B cell (primary cell): ENCODE data around the gene LYG2. TPM values are rescaled to one million over a fixed set of nuclear protein-coding genes. Genes with fewer than 3 reads are reported as not detected.
"Not testable (repeated sequence)": the region's sequence is repeated elsewhere in the genome, so short reads cannot be mapped to it uniquely, and the experiment has no call there.

ENCODE experiments used
- ATAC-seq: fragments of 200-7000 bp; cut with Tn5 transposase; one replicate; pipeline ENCODE4 v1.10.0; 2021; ENCODE audit warnings: low read depth, mild to moderate bottlenecking, moderate number of reproducible peaks, moderate library complexity
- CTCF ChIA-PET: fragments of 350-600 bp; sonication (Branson Sonifier 250); formaldehyde crosslinking; loops from one replicate; lab custom pipeline; 2021; ENCODE audit warnings: antibody characterized with exemption, inconsistent platforms; lab: Charles Lee
- POLR2A ChIA-PET: fragments of 350-600 bp; sonication (Branson Sonifier 250); formaldehyde crosslinking; loops from one replicate; lab custom pipeline; 2021; ENCODE audit warnings: antibody characterized with exemption; lab: Charles Lee
- DNase-seq: peaks from one replicate; pipeline ENCODE4 v3.0.0; 2013
- H2AFZ ChIP-seq: 2 replicates; pipeline ENCODE4 v1.6.1; 2012; ENCODE audit warnings: mild to moderate bottlenecking, low read depth, low read length; ENCODE audit not compliant: insufficient read depth, poor library complexity, severe bottlenecking
- H3K27ac ChIP-seq, 2 donors: 1 replicate in 1 of 2; 2 replicates in 1 of 2; pipeline ENCODE4 v1.5.1; 2012 to 2013; ENCODE audit warnings: low read length in 2 of 2, mild to moderate bottlenecking in 2 of 2, moderate library complexity in 1 of 2
- H3K27me3 ChIP-seq, 4 experiments: fragments of 200-600 bp in 1 of 4; sonication (generic) in 1 of 4; replicated peaks in 1 of 4; 1 replicate in 2 of 4; 2 replicates in 2 of 4; pipeline versions ENCODE4 v1.6.1 to v1.7.0; 2013 to 2016; ENCODE audit warnings: low read length in 3 of 4, mild to moderate bottlenecking in 2 of 4, mixed read lengths in 1 of 4, moderate library complexity in 1 of 4; ENCODE audit not compliant: insufficient read depth in 4 of 4, control insufficient read depth in 3 of 4; ENCODE audit errors: control extremely low read depth in 1 of 4
- H3K36me3 ChIP-seq, 2 experiments: replicated peaks in 1 of 2; 1 replicate in 1 of 2; 2 replicates in 1 of 2; pipeline versions ENCODE4 v1.6.1 to v1.7.1; 2013; ENCODE audit warnings: low read length in 1 of 2; ENCODE audit not compliant: insufficient read depth in 2 of 2, control insufficient read depth in 1 of 2; ENCODE audit errors: control extremely low read depth in 1 of 2, extremely low read depth in 1 of 2
- H3K4me1 ChIP-seq, 2 donors: fragments of 200-600 bp in 1 of 2; sonication (generic) in 1 of 2; 1 replicate in 1 of 2; 2 replicates in 1 of 2; pipeline versions ENCODE4 v1.5.1 to v1.6.1; 2013 to 2017; ENCODE audit warnings: low read length in 2 of 2; ENCODE audit not compliant: control insufficient read depth in 2 of 2, insufficient read depth in 2 of 2
- H3K4me2 ChIP-seq: replicated peaks from 2 replicates; pipeline ENCODE3; 2012; ENCODE audit warnings: mild to moderate bottlenecking, low read depth, low read length; ENCODE audit not compliant: poor library complexity, severe bottlenecking
- H3K4me3 ChIP-seq, 5 experiments: fragments of 200-600 bp in 1 of 5; sonication (generic) in 1 of 5; 1 replicate in 3 of 5; 2 replicates in 2 of 5; pipeline versions ENCODE4 v1.5.1 to v1.7.0; 2011 to 2016; ENCODE audit warnings: low read length in 4 of 5, mild to moderate bottlenecking in 4 of 5, low read depth in 2 of 5, control low read depth in 1 of 5, moderate library complexity in 1 of 5; ENCODE audit not compliant: insufficient read depth in 1 of 5; ENCODE audit errors: control extremely low read depth in 1 of 5, extremely low read depth in 1 of 5
- H3K79me2 ChIP-seq: fragments of 200-600 bp; sonication (generic); one replicate; pipeline ENCODE4 v1.6.0; 2016; ENCODE audit warnings: low read length; ENCODE audit not compliant: control insufficient read depth, insufficient read depth
- H3K9ac ChIP-seq: fragments of 200-600 bp; sonication (generic); 2 replicates; pipeline ENCODE4 v1.6.1; 2017; ENCODE audit warnings: mild to moderate bottlenecking, low read length, moderate library complexity
- H3K9me3 ChIP-seq, 3 donors: one replicate each; pipeline versions ENCODE4 v1.6.1 to v1.7.1; 2013; ENCODE audit warnings: low read length in 2 of 3; ENCODE audit not compliant: control insufficient read depth in 2 of 3, insufficient read depth in 1 of 3; ENCODE audit errors: control extremely low read depth in 1 of 3
- H4K20me1 ChIP-seq: 2 replicates; pipeline ENCODE4 v1.6.0; 2012; ENCODE audit warnings: mild to moderate bottlenecking, low read length; ENCODE audit not compliant: insufficient read depth, control insufficient read depth, poor library complexity, severe bottlenecking
- H3K27ac Mint-ChIP-seq: one replicate; pipeline ENCODE4 v1.8.0; 2021; ENCODE audit warnings: mixed read lengths
- H3K27me3 Mint-ChIP-seq: one replicate; pipeline ENCODE4 v1.8.0; 2021; ENCODE audit warnings: mixed read lengths
- H3K4me1 Mint-ChIP-seq: one replicate; pipeline ENCODE4 v1.8.0; 2021; ENCODE audit warnings: mixed read lengths
- H3K4me3 Mint-ChIP-seq: one replicate; pipeline ENCODE4 v1.8.0; 2021; ENCODE audit warnings: mixed read lengths
- H3K9me3 Mint-ChIP-seq: one replicate; pipeline ENCODE4 v1.8.0; 2022; ENCODE audit warnings: mixed read lengths; ENCODE audit not compliant: insufficient read depth
- EZH2 ChIP-seq: IDR thresholded peaks from 2 replicates; pipeline ENCODE4 v1.6.1; 2012; ENCODE audit warnings: borderline replicate concordance, low read depth, mild to moderate bottlenecking, moderate library complexity, low read length; ENCODE audit not compliant: insufficient read depth, poor library complexity, severe bottlenecking
- WGBS: methylation state at CpG from one replicate; pipeline ENCODE4 v1.1.5; 2013; ENCODE audit warnings: missing lambda C conversion rate; ENCODE audit not compliant: insufficient coverage; 5-methylcytosine and 5-hydroxymethylcytosine counted together
- intact Hi-C: fragments of 100-400 bp; cut with micrococcal nuclease; formaldehyde crosslinking; loops from one replicate; pipeline ENCODE4 v1.10.0; 2022
- polyA plus RNA-seq: library from polyadenylated mRNA; depleted of rRNA; stranded (reverse); fragments of >200 nt; gene quantifications from 2 replicates; pipeline ENCODE4 v1.2.3, GENCODE V29; 2012
- total RNA-seq, 2 donors: library from RNA; stranded (reverse); fragments of 120-200 nt in 1 of 2; gene quantifications; 1 replicate in 1 of 2; 2 replicates in 1 of 2; pipeline versions ENCODE4 v1.2.3 to v1.2.4, GENCODE V29; 2013 to 2022
- TF ChIP-seq, protein P1 (sequence below): fragments of 200-600 bp; IDR thresholded peaks from one replicate; pipeline ENCODE4 v1.8.0; 2022; ENCODE audit warnings: antibody characterized with exemption, mild to moderate bottlenecking

The LYG2 gene
- total and polyA plus RNA-seq, 2 donors (not counting 1 experiment from before 2014, with no cell fraction given), result not detected

DNA sequence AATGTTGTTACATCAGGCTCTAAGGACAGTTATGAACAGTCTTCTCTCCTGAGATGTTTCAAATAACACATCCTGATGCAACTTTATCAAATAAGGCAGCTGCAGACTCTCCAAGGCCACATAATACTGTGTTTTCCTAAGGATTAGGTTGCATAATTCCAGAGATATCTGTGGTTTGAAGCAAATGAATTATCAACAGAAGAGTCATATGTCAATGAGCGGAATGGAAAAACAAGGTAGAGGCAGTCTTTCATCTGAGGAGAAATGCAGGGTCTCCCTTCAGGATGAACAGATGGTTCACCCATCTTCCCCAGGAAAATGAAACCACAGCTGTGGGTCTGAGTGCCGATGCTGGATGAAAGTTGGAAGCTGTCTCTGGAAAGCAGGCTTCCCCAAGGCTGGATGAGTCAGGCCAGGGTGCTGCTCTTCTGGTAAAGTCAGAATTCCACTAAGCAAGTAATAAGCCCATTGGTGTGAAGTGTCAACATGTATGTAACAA is 23.4 kb upstream of the LYG2 start:
- H3K9me3 ChIP-seq, result peaks cover 4 to 14% (median 7%) of the 10 kb centered on the region in 3 donors
- no peak for TF ChIP-seq EZH2
- TF ChIP-seq, protein P1, sequence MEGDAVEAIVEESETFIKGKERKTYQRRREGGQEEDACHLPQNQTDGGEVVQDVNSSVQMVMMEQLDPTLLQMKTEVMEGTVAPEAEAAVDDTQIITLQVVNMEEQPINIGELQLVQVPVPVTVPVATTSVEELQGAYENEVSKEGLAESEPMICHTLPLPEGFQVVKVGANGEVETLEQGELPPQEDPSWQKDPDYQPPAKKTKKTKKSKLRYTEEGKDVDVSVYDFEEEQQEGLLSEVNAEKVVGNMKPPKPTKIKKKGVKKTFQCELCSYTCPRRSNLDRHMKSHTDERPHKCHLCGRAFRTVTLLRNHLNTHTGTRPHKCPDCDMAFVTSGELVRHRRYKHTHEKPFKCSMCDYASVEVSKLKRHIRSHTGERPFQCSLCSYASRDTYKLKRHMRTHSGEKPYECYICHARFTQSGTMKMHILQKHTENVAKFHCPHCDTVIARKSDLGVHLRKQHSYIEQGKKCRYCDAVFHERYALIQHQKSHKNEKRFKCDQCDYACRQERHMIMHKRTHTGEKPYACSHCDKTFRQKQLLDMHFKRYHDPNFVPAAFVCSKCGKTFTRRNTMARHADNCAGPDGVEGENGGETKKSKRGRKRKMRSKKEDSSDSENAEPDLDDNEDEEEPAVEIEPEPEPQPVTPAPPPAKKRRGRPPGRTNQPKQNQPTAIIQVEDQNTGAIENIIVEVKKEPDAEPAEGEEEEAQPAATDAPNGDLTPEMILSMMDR, result no peak
- H3K4me1 Mint-ChIP-seq, result no peaks in the 10 kb centered on the region
- no peak overlapping the region for H3K27ac Mint-ChIP-seq
- no peaks in the 10 kb centered on the region for H4K20me1 ChIP-seq
- ATAC-seq (no peak), DNase-seq (no peak)
- H3K4me3 Mint-ChIP-seq, result no peak overlapping the region
- 100% methylated on average over 1 of the region's 2 CpGs for WGBS
- H3K9ac ChIP-seq, result no peak overlapping the region
- intact Hi-C loops, result no loop called here
- no peak overlapping the region for H3K4me3 ChIP-seq
- H3K79me2 ChIP-seq, result no peaks in the 10 kb centered on the region
- H3K4me1 ChIP-seq, result no peaks in the 10 kb centered on the region
- no peaks in the 10 kb centered on the region for H3K27me3 Mint-ChIP-seq
- H3K27me3 ChIP-seq, result no peaks in the 10 kb centered on the region
- H3K36me3 ChIP-seq, result no peaks in the 10 kb centered on the region
- H3K4me2 ChIP-seq, result no peak overlapping the region
- H3K27ac ChIP-seq, result no peak overlapping the region
- H2AFZ ChIP-seq, result no peak overlapping the region
- POLR2A ChIA-PET, result no interaction called here
- peaks cover 6% of the 10 kb centered on the region for H3K9me3 Mint-ChIP-seq
- CTCF ChIA-PET, result no interaction called here

DNA sequence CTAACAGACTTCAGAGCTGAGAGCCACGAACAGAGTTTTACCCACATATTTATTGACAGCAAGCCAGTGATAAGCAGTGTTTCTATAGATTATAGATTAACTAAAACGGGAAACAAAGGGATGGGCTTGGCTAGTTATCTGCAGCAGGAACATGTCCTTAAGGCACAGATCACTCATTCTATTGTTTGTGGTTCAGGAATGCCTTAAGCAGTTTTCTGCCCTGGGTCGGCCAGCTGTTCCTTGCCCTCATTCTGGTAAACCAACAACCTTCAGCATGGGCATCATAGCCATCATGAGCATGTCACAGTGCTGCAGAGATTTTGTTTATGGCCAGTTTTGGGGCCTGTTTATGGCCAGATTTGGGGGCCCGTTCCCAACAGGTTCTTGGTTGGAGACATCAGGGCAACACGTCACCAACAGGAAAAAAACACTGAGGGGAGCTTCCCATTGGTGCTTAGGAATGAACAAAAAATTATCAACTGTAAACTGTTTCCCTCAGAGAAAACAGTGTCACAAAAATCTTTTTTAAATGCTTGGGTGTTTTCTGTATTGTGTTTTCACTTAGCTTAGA is 22.8 kb upstream of the LYG2 start:
- H3K36me3 ChIP-seq, H3K9ac ChIP-seq, H3K79me2 ChIP-seq, H3K4me1 Mint-ChIP-seq, intact Hi-C loops, H3K4me3 Mint-ChIP-seq, H4K20me1 ChIP-seq, DNase-seq, H3K27me3 ChIP-seq, POLR2A ChIA-PET, H3K27ac Mint-ChIP-seq, H2AFZ ChIP-seq, H3K27me3 Mint-ChIP-seq, H3K4me1 ChIP-seq, H3K4me2 ChIP-seq, H3K9me3 Mint-ChIP-seq, H3K27ac ChIP-seq, H3K4me3 ChIP-seq, CTCF ChIA-PET, ATAC-seq: not testable (repeated sequence)
- WGBS, result 97% methylated on average over 4 of the region's 5 CpGs
- H3K9me3 ChIP-seq, result peaks cover 4 to 11% (median 5%) of the 10 kb centered on the region in 3 donors
